Breast epithelium (tissue), 3 donors: Measurements from ENCODE around the gene FOXA2.

Experiments used
- POLR2A ChIP-seq: fragments of 450-650 bp; IDR thresholded peaks from one replicate; pipeline ENCODE4 v1.6.1; 2016; ENCODE audit warnings: antibody characterized with exemption, mild to moderate bottlenecking, moderate library complexity
- POLR2AphosphoS5 ChIP-seq, 3 donors: sonication (generic); formaldehyde crosslinking; IDR thresholded peaks; one replicate each; pipeline ENCODE4 v1.6.1; 2017; ENCODE audit warnings: antibody characterized with exemption in 3 of 3
- TF ChIP-seq, protein P1 (sequence below), 3 donors: fragments of 450-650 bp; IDR thresholded peaks; one replicate each; pipeline ENCODE4 v1.5.1; 2016 to 2017; ENCODE audit warnings: antibody characterized with exemption in 3 of 3, mild to moderate bottlenecking in 3 of 3, moderate library complexity in 3 of 3

DNA sequence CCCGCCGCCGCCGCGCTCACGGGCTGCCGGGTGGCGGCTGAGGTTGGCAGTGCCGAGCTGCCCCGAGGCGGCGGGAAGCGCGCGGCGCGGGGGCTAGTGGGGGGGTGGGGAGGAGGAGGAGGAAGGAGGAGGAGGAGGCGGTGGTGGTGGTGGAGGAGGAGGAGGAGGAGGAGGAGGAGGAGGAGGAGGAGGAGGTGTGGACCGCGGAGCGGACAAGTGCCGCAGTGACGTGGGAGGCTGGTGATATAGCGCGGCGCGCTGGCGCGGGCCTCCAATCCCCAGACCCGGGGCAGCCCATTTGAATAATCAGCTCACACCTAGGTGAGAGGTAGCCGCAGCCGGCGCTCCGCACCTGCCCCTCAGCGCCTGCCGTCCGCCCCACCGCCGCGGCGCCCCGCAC lies at the start of gene FOXA2:
- TF ChIP-seq POLR2AphosphoS5 (IDR thresholded peaks at IDR 0.05) (no peak), POLR2A (no peak)
- TF ChIP-seq, protein P1, sequence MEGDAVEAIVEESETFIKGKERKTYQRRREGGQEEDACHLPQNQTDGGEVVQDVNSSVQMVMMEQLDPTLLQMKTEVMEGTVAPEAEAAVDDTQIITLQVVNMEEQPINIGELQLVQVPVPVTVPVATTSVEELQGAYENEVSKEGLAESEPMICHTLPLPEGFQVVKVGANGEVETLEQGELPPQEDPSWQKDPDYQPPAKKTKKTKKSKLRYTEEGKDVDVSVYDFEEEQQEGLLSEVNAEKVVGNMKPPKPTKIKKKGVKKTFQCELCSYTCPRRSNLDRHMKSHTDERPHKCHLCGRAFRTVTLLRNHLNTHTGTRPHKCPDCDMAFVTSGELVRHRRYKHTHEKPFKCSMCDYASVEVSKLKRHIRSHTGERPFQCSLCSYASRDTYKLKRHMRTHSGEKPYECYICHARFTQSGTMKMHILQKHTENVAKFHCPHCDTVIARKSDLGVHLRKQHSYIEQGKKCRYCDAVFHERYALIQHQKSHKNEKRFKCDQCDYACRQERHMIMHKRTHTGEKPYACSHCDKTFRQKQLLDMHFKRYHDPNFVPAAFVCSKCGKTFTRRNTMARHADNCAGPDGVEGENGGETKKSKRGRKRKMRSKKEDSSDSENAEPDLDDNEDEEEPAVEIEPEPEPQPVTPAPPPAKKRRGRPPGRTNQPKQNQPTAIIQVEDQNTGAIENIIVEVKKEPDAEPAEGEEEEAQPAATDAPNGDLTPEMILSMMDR (IDR thresholded peaks at IDR 0.05): no peak
